SK-N-SH (cell line): Measurements from ENCODE around the gene PCDHGA4. TPM values are rescaled to one million over a fixed set of nuclear protein-coding genes. Genes with fewer than 3 reads are reported as not detected.
A peak's percentile ranks its signal among the peaks of the same experiment; 100 is the strongest.
"Not testable (repeated sequence)": the region's sequence is repeated elsewhere in the genome, so short reads cannot be mapped to it uniquely, and the experiment has no call there.

ENCODE experiments used
- CTCF ChIA-PET: fragments of 300-600, 350-600 bp; formaldehyde crosslinking; extraction: SDS; loops from one replicate; lab custom pipeline; 2021; lab: Yijun Ruan, JAX
- POLR2A ChIA-PET: fragments of 350-600 bp; sonication (Branson Sonifier 250); formaldehyde crosslinking; extraction: SDS; loops from one replicate; lab custom pipeline; 2020; ENCODE audit warnings: antibody characterized with exemption, inconsistent platforms; lab: Yijun Ruan, JAX
- DNase-seq: peaks from one replicate; pipeline ENCODE4 v3.0.0; 2012
- H2AFZ ChIP-seq: fragments of 200-600 bp; sonication (generic); 2 replicates; pipeline ENCODE4 v1.8.1; 2016; ENCODE audit warnings: antibody characterized with exemption, mild to moderate bottlenecking, low read depth
- H3F3A ChIP-seq: fragments of 200-600 bp; sonication (generic); replicated peaks from 2 replicates; pipeline ENCODE3; 2016; ENCODE audit warnings: antibody characterized with exemption, mild to moderate bottlenecking; ENCODE audit not compliant: insufficient read depth
- H3K27ac ChIP-seq, 2 experiments: fragments of 200-500 bp in 1 of 2; fragments of 200-600 bp in 1 of 2; sonication (Bioruptor generic) in 1 of 2; sonication (generic), shearing (Covaris generic) in 1 of 2; 2 replicates each; pipeline versions ENCODE4 v1.5.1 to v1.6.1; 2014 to 2016; ENCODE audit warnings: low read depth in 2 of 2, inconsistent platforms in 1 of 2, low read length in 1 of 2, mild to moderate bottlenecking in 1 of 2, mixed read lengths in 1 of 2
- H3K27me3 ChIP-seq: fragments of 200-600 bp; sonication (generic), shearing (Covaris generic); 2 replicates; pipeline ENCODE4 v1.6.1; 2016; ENCODE audit warnings: mixed run types; ENCODE audit not compliant: insufficient read depth
- H3K36me3 ChIP-seq, 2 experiments: fragments of 200-500 bp in 1 of 2; fragments of 200-600 bp in 1 of 2; sonication (Bioruptor generic) in 1 of 2; sonication (generic) in 1 of 2; replicated peaks in 1 of 2; 2 replicates each; pipeline versions ENCODE3 to v1.5.1; 2014 to 2016; ENCODE audit warnings: low read length in 1 of 2, mild to moderate bottlenecking in 1 of 2; ENCODE audit not compliant: insufficient read depth in 2 of 2, control insufficient read depth in 1 of 2
- H3K4me1 ChIP-seq, 2 experiments: fragments of 200-500 bp in 1 of 2; fragments of 200-600 bp in 1 of 2; sonication (Bioruptor generic) in 1 of 2; sonication (generic), shearing (Covaris generic) in 1 of 2; 2 replicates each; pipeline versions ENCODE4 v1.5.1 to v1.6.1; 2014 to 2016; ENCODE audit warnings: low read depth in 1 of 2, low read length in 1 of 2, mixed run types in 1 of 2; ENCODE audit not compliant: insufficient read depth in 2 of 2, control insufficient read depth in 1 of 2
- H3K4me2 ChIP-seq: fragments of 200-600 bp; sonication (generic), shearing (Covaris generic); 2 replicates; pipeline ENCODE4 v1.6.1; 2017; ENCODE audit warnings: mixed run types
- H3K4me3 ChIP-seq, 2 experiments: fragments of 200-500 bp in 1 of 2; fragments of 200-600 bp in 1 of 2; sonication (Bioruptor generic) in 1 of 2; sonication (generic), shearing (Covaris generic) in 1 of 2; 2 replicates each; pipeline versions ENCODE4 v1.5.1 to v1.8.1; 2014 to 2016; ENCODE audit warnings: low read depth in 2 of 2, inconsistent platforms in 1 of 2, low read length in 1 of 2, mild to moderate bottlenecking in 1 of 2, mixed read lengths in 1 of 2, moderate library complexity in 1 of 2
- H3K79me2 ChIP-seq: fragments of 200-600 bp; sonication (generic); 2 replicates; pipeline ENCODE4 v1.8.1; 2017; ENCODE audit warnings: mild to moderate bottlenecking; ENCODE audit not compliant: insufficient read depth
- H3K9ac ChIP-seq: fragments of 200-600 bp; sonication (generic); 2 replicates; pipeline ENCODE4 v1.6.1; 2017; ENCODE audit warnings: mixed run types
- H3K9me2 ChIP-seq: fragments of 200-600 bp; sonication (generic); 2 replicates; pipeline ENCODE4 v1.6.1; 2017; ENCODE audit warnings: mixed run types
- H3K9me3 ChIP-seq: fragments of 200-600 bp; sonication (generic); 2 replicates; pipeline ENCODE4 v1.6.1; 2017; ENCODE audit warnings: mixed run types, mild to moderate bottlenecking, moderate library complexity
- H4K20me1 ChIP-seq: fragments of 200-600 bp; sonication (generic); 2 replicates; pipeline ENCODE4 v1.6.1; 2017; ENCODE audit warnings: mild to moderate bottlenecking, mixed run types; ENCODE audit not compliant: insufficient read depth
- ELF1 ChIP-seq: IDR thresholded peaks from 2 replicates; pipeline ENCODE4 v1.4.0; 2012
- EZH2phosphoT487 ChIP-seq: fragments of 200-600 bp; sonication (generic); IDR thresholded peaks from 2 replicates; pipeline ENCODE4 v1.6.1; 2017; ENCODE audit warnings: low read depth, mixed run types, mild to moderate bottlenecking, antibody characterized with exemption, moderate library complexity, borderline replicate concordance
- FOSL2 ChIP-seq: IDR thresholded peaks from 2 replicates; pipeline ENCODE4 v1.4.0; 2012; ENCODE audit warnings: low read depth, mild to moderate bottlenecking, moderate library complexity, borderline replicate concordance
- RAD21 ChIP-seq: IDR thresholded peaks from 2 replicates; pipeline ENCODE4 v1.6.1; 2012; ENCODE audit warnings: mild to moderate bottlenecking, low read length
- RCOR1 ChIP-seq: fragments of 150-350 bp; IDR thresholded peaks from 2 replicates; pipeline ENCODE4 v1.6.1; 2017; ENCODE audit warnings: antibody characterized with exemption, low read length
- RFX5 ChIP-seq: IDR thresholded peaks from 2 replicates; pipeline ENCODE4 v1.6.1; 2012; ENCODE audit warnings: mild to moderate bottlenecking, improper control_type of control experiment, low read length
- RXRA ChIP-seq: IDR thresholded peaks from 2 replicates; pipeline ENCODE4 v1.4.0; 2012; ENCODE audit warnings: low read depth, mild to moderate bottlenecking, borderline replicate concordance
- TEAD4 ChIP-seq: IDR thresholded peaks from 2 replicates; pipeline ENCODE4 v1.4.0; 2012; ENCODE audit warnings: mild to moderate bottlenecking, borderline replicate concordance; ENCODE audit not compliant: insufficient read depth
- YY1 ChIP-seq: IDR thresholded peaks from 2 replicates; pipeline ENCODE4 v1.4.0; 2012; ENCODE audit warnings: low read depth, mild to moderate bottlenecking
- ZBTB33 ChIP-seq: IDR thresholded peaks from 2 replicates; pipeline ENCODE4 v1.4.0; 2012; ENCODE audit warnings: low read depth, borderline replicate concordance
- WGBS: methylation state at CpG from one replicate; pipeline ENCODE4 v1.1.6; 2017; ENCODE audit warnings: low lambda C conversion rate; 5-methylcytosine and 5-hydroxymethylcytosine counted together
- polyA plus RNA-seq, 3 experiments: library from polyadenylated mRNA; depleted of rRNA; stranded (reverse); fragments of >200 nt; gene quantifications; 2 replicates each; pipeline ENCODE4 v1.2.3, GENCODE V29; 2012
- TF ChIP-seq, protein P1 (sequence below): fragments of 200-600 bp; sonication (generic); IDR thresholded peaks from 2 replicates; pipeline ENCODE4 v1.6.1; 2017; ENCODE audit warnings: antibody characterized with exemption, mild to moderate bottlenecking, moderate library complexity
- TF ChIP-seq, protein P2 (sequence below): IDR thresholded peaks from 2 replicates; pipeline ENCODE4 v1.4.0; 2012; ENCODE audit warnings: low read depth

Gene PCDHGA4
- polyA plus RNA-seq, 1 of the 3 experiments (the other 2 are of a cell fraction) = 2.2 TPM

- H3K9me2 ChIP-seq = no peaks in the 10 kb centered on the region
- no peaks in the 10 kb centered on the region for H3K27me3 ChIP-seq
- H3K9me3 ChIP-seq = no peaks in the 10 kb centered on the region; the same call in 1 of the 2 replicates
- TF ChIP-seq EZH2phosphoT487 = no peak
- no peak for TF ChIP-seq YY1
- no peak for TF ChIP-seq ELF1
- TF ChIP-seq RXRA = no peak
- no peak for TF ChIP-seq RFX5
- no peak for TF ChIP-seq ZBTB33
- TF ChIP-seq FOSL2 = no peak
- TF ChIP-seq, all 33 proteins: peak for 0
- POLR2A ChIA-PET = no interaction called here
- H3K36me3 ChIP-seq = peaks cover 0 to 3% of the 10 kb centered on the region in 2 experiments
- no peak overlapping the region for H2AFZ ChIP-seq
- H3K4me2 ChIP-seq = no peak overlapping the region
- CTCF ChIA-PET = interaction anchor here (0.5 to 5.6 kb wide), 8 partner anchors 8 to 287 kb away, joined by 3 to 34 read pairs (median 4); partner anchors contain the start of genes PCDHGA2, PCDHGA3, PCDHGB7 and TAF7
- H3K4me1 ChIP-seq = no peaks in the 10 kb centered on the region; a peak in 1 of 4 replicates
- H3K79me2 ChIP-seq = no peaks in the 10 kb centered on the region
- WGBS = 45% methylated on average over 5 of the region's 8 CpGs
- no peak overlapping the region for H3K9ac ChIP-seq
- H3K27ac ChIP-seq = no peak overlapping the region
- H3K4me3 ChIP-seq = no peak overlapping the region
- no peak for DNase-seq
- no peaks in the 10 kb centered on the region for H3F3A ChIP-seq
- no peaks in the 10 kb centered on the region for H4K20me1 ChIP-seq
These were observed 26.6 kb upstream of the PCDHGA4 start for GRCh38 chr5:141328231-141328630.

- Histone ChIP-seq H4K20me1 (no peaks in the 10 kb centered on the region), H3K4me3 (peak within 1 kb of the TSS in 1 of 2 experiments; percentile 14; a peak in 2 of 4 replicates), H3K4me1 (no peaks in the 10 kb centered on the region; a peak in 1 of 4 replicates), H3K27me3 (no peaks in the 10 kb centered on the region), H3K36me3 (peaks cover 0 to 3% of the 10 kb centered on the region in 2 experiments), H3K79me2 (no peaks in the 10 kb centered on the region), H3K9me2 (no peaks in the 10 kb centered on the region), H3K27ac (no peak within 1 kb of the TSS), H3F3A (no peaks in the 10 kb centered on the region), H3K9ac (no peak within 1 kb of the TSS), H2AFZ (no peak within 1 kb of the TSS), H3K9me3 (peaks cover 8% of the 10 kb centered on the region), H3K4me2 (0 out of 2 replicates have a peak within 1 kb of the TSS, but pooled peaks have one; percentile 42)
- peak; percentile 35 for DNase-seq
- 44% methylated on average over 21 of the region's 21 CpGs for WGBS
- ChIA-PET POLR2A (no interaction called here), CTCF (interaction anchor here (1.0 to 4.0 kb wide), 9 partner anchors 8 to 234 kb away, joined by 3 to 24 read pairs (median 6); partner anchors contain the start of genes PCDHB14, PCDHGA2, PCDHGA3 and TAF7)
- TF ChIP-seq EZH2phosphoT487 = no peak
- TF ChIP-seq TEAD4 = no peak
- TF ChIP-seq, protein P1, sequence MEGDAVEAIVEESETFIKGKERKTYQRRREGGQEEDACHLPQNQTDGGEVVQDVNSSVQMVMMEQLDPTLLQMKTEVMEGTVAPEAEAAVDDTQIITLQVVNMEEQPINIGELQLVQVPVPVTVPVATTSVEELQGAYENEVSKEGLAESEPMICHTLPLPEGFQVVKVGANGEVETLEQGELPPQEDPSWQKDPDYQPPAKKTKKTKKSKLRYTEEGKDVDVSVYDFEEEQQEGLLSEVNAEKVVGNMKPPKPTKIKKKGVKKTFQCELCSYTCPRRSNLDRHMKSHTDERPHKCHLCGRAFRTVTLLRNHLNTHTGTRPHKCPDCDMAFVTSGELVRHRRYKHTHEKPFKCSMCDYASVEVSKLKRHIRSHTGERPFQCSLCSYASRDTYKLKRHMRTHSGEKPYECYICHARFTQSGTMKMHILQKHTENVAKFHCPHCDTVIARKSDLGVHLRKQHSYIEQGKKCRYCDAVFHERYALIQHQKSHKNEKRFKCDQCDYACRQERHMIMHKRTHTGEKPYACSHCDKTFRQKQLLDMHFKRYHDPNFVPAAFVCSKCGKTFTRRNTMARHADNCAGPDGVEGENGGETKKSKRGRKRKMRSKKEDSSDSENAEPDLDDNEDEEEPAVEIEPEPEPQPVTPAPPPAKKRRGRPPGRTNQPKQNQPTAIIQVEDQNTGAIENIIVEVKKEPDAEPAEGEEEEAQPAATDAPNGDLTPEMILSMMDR = peak; percentile 49
- no peak for TF ChIP-seq RCOR1
- peak; percentile 39; the same call in 1 of the 2 replicates for TF ChIP-seq RAD21
- TF ChIP-seq, protein P2, sequence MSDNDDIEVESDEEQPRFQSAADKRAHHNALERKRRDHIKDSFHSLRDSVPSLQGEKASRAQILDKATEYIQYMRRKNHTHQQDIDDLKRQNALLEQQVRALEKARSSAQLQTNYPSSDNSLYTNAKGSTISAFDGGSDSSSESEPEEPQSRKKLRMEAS = no peak
These were observed 24.3 kb upstream of the PCDHGA4 start, which contains the start of gene PCDHGA1 for GRCh38 chr5:141330299-141331080. TSS of gene PCDHGA1 (plus strand) at chr5:141330514.

GRCh38 chr5:141332571-141332970, 22.2 kb upstream of the PCDHGA4 start:
- H3K9ac ChIP-seq, H3K79me2 ChIP-seq, H3K4me1 ChIP-seq, H3K27ac ChIP-seq, POLR2A ChIA-PET, H3K27me3 ChIP-seq, DNase-seq, H3K36me3 ChIP-seq, H3K4me3 ChIP-seq, H2AFZ ChIP-seq, H3F3A ChIP-seq, H4K20me1 ChIP-seq, H3K4me2 ChIP-seq, CTCF ChIA-PET, H3K9me2 ChIP-seq: not testable (repeated sequence)
- H3K9me3 ChIP-seq = peaks cover 14% of the 10 kb centered on the region
- 88% methylated on average over 25 of the region's 39 CpGs for WGBS
